Cerebellar cortex (tissue), 1 donor: ENCODE results near the gene DENND4A.
"Not testable (repeated sequence)": the region's sequence is repeated elsewhere in the genome, so short reads cannot be mapped to it uniquely, and the experiment has no call there.

Source experiments
- DNase-seq: peaks from one replicate; pipeline ENCODE4 v3.0.0-alpha.2; 2015; ENCODE audit warnings: low spot score

Gene DENND4A

DNA sequence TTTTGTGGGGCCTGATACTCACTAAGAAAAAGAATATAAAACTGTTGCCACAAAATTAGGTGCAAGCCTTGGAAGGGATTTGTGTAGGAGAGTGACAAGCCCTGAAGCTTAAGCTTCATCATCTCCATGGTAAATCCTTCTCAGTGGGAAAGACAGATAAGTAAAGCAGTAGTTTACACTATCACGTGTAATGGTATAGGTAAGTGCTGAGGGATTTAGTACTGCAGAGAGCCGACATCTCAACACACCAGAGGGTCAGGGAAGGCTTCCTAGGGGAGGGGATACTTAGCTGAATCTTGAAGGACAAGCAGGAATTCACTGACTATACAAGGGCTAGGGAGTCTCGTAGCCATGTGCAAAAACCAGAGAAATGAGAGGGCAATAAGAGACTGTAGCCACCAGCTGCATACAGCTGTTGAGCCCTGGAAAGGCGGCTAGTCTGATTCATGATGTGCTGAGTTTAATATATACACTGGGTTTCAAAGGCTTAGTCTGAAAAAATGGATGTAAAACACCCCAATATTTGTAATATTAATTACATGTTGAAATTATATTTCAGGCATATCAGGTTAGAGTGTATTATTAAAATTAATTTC is 159.2 kb downstream of the DENND4A start:
- DNase-seq = no peak

DNA sequence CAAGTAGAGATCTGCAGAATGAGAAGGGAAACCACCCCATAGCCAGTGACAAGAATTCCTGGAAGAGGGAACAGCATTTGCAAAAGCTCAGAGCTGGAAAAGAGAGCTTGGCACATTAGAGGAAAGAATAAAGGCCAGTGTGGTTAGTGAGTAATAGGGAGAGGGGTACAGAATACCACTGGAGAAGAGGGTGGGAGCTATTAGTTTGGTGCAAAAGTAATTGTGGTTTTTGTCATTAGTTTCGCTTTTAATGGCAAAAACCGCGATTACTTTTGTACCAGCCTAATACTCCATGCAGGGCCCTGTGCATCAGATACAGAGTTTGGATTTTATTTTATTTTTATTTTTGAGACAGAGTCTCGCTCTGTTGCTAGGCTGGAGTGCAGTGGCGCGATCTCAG is 160.6 kb downstream of the DENND4A start:
- DNase-seq = no peak

DNA sequence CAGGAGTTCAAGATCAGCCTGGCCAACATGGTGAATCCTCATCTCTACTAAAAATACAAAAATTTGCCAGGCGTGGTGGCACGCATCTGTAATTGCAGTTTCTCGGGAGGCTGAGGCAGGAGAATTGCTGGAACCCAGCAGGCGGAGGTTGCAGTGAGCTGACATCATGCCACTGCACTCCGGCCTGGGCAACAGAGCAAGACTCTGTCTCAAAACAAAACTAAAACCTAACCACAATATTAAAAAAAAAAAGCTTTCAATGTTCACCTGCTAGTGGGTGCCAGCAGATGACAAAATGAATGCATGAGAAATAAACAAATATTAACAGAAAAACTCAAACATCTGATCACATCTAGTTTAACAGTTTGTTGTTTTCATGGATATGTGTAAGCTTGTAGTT is 161.3 kb downstream of the DENND4A start:
- no peak for DNase-seq

DNA sequence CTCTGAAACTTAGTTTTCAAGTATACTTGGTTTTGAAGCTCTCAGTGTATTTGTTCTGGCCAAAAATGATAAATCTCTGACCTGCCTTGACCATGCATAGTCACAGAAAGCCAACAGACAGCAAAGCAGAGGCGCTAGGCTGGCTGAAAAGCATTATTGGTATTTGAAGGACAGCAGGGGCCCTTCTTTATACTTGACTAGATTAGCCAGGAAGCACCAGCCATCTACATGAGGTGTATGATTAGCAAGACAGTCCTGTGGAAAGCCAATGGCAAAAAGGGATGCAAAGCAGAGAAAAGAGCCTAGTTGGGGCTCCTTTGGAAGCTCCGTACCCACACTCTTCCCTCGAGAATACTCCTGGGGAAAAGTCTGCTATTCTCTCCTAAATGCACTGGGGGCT is 162.5 kb downstream of the DENND4A start:
- DNase-seq = no peak

DNA sequence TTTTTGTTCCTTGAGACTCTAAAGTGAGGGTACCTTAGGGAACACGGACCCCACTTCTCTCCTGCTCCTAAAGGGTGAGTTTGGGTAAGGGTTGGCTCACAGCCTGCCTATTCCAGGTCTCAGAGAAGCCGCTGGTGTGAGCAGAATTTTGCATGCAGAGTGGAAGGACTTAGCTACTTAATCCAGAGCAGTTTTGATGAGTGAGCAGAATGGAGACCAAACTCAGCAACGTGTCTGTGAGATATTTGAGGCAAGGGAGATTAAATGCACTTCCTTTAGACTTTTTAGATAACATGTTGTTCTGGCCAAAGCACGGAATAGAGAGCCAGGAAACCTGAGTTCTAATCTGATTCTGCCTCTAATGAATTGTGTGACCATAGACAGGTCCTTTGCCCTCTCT is 165.2 kb downstream of the DENND4A start:
- no peak for DNase-seq

DNA sequence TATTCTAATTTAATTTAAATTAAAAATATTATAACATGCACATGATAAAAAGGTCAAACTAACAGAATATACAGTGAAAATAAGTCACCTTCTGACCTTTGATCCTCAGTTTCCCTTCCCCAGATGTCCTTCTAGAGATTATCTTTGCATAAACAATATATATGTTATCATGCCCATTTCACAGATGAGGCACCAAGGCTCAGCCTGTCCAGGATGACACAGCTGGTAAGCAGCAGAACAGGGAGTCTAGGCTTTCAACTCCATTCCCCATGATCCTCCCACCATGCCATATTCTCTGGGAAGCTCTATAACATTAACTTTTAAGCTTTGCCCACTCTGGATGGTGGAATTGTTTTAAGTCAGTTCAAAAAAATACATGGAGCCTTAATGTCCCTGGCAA is 169.0 kb downstream of the DENND4A start:
- DNase-seq = no peak

DNA sequence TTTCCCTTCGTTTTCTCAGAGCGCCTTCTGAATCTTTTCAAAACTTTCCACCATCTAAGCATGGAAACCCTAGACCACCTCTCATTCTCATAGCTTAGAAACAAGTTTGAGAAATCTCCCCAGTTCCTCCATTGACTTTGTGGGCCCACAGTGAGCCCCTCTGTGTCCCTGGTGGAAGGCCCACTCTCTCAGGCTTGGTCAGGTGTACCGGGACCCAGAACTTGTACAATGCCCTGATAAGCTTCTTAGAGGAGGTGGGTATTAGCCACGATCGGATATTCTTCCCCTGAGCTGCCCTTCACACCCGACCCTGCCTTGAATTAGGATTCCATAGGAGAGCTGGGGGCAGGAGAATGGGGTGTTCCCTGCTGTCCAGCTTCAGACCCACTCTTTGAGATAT is 170.5 kb downstream of the DENND4A start, which contains the start of gene SLC24A1:
Gene SLC24A1 (plus strand): TSS at position 301 of the 400 bp plus-strand sequence. CDS start 2,143 bp downstream, outside the sequence.
- DNase-seq = no peak

DNA sequence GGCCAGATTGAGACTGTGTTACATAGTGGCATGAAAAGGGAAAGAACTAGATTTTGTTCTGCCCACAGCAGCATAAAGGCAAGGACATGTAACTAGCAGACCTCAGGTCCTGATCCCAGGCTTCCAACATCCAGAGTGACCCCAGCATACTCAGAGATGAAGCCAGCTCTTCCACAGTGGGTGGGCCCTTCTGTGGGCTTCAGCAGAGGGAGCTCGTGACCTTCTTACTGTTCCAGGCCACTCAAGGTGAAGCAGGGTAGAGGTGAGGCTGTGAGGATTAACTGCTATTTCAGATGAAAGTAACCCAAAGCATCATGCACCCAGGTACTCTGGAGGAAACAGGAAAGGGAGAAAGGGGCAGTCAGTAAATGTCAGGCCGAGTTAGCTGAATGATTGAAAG is 171.3 kb downstream of the DENND4A start:
- no peak for DNase-seq

DNA sequence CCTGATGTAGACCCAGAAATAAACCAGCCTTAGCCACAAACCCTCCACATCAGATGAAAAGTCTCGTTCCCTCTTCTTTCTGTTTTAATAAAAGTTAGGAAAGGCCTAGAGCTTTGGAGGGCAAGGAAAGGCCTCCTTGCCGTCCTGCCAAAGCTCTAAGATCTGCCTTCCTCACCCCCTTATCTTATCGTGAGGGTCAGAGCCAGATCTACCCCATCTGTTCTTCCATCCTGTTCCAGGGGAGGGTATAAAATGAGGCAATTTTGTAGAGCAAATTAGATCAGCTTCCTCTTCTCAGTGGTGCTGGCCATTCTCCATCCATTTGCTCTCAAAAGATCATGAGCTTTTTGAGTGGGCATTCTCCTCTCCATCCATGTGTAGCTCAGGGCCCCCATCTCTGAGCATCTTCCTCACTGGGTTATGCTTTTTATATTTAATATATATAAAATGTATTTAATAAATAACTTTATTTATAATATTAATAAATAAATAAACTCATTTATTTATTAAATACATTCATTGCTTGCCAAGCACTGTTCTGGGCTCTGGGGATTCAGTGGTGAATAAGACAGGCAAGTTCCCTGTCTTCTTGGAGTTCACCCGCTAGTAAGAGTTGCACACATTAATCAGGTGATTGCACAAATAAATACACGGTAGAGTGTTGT is 172.3 kb downstream of the DENND4A start:
- DNase-seq = no peak

DNA sequence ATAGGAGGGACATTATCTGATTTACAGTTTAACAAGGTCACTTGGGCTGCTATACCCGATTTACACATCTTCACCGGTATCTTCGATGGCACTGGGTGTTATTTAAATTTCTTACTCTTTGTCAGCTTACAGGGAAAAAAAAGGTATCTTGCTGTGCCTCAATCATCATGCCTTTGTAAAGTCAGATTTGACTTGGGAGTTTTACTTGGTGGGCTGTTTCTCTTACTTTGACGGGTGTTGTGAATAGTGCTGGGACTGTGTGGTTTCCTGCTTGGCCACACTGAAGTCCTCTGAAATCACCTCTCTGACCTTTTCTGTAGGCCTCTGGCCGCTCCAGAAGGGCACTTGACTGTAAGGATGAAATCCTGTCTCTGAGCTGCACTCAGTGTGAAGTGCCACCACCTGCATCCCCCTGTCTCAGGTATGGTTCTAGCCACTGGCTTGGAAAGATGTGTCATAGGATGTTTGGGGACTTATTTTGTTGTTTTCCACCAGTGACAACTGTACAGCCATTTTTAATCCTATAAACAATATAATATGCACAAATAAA is 173.5 kb downstream of the DENND4A start:
- DNase-seq = no peak

DNA sequence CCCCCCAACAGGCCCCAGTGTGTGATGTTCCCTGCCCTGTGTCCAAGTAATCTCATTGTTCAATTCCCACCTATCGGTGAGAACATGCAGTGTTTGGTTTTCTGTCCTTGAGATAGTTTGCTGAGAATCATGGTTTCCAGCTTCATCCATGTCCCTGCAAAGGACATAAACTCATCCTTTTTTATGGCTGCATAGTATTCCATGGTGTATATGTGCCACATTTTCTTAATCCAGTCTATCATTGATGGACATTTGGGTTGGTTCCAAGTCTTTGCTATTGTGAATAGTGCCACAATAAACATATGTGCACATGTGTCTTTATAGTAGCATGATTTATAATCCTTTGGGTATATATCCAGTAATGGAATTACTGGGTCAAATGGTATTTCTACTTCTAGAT is 176.2 kb downstream of the DENND4A start:
- not testable (repeated sequence) for DNase-seq

DNA sequence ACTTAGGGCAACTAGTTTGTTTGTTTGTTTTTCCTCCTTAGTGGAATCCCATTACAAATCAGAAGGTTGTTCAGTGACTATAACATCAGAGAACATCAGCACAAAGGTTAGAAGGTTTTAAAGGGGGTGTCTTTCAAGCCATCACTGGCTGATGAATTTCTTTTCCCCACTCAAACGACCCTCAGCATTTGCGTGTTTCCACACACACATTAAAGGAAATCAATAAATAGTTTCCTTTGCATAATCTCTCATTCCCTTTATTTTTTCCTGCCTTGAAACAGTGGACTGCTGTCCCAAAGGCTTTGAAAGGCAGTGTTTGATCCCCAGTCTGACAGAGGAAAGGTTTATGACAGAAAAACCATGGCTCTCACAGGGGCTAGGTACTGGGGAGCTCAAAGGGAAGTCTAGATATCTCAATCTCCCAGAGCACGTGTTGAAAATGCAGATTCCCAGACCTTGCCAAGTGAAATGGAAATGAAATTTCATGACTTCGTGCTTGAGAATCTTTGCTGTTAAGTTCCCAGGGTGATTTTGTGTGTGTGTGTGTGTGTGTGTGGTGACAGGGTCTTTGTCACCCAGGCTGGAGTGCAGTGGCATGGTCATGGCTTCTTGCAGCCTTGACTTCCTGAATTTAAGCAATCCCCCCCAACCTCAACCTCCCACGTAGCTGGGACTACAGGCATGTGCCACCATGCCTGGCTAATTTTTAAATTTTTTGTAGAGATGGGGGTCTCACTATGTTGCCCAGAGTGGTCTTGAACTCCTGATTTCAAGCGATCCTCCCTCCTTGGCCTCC is 178.9 kb downstream of the DENND4A start:
- no peak for DNase-seq

DNA sequence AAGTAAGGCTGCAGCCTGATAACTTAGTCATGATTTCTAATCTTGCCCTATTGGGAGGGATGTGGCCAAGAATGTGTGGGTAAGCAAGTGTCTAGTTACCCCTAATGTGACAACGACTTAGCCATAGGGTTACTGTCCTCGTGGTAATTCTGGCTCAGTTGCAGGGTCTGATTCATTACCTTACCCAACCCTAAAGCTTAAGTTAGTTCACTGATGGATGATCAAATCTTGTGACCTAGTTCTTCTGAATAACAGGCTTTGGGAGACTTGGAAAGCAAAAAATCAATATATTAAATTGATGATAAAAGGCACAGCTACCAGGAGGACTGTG is 179.5 kb downstream of the DENND4A start:
- DNase-seq = no peak

DNA sequence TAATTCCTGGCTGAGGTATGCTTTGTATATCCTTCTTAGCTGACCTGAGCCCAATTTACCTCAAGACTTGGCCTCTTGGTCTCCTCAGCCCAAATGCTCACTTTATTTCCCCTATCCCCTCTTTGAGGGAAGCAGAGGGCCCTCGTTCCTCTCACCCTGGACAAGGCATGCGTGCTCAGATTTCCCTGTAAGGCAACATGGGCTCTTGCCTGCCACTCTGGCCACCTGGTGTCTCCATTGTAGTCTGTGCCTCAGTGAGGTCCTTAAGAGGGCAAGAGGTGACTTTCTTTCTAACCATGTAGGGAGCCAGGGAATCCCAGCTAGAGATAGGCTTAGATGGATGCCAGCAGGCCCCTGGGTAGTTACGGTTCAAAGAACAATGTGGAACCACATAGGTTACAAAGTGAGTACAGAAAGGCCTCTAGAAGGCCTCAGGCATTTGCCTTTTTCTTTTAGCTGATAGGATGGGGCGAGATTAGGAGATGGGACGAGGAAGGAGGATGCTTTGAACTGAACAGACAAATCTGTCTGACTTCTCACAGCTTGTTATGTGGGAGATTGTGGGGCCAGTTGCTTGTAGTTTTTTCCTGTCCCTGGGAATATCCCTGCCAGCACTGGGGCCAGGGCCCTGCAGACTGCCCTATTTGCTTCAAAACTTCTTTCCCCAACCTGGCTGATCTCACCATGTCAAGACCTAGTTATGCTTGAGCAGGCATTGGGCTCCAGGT is 180.0 kb downstream of the DENND4A start:
- peak; percentile 5 for DNase-seq

DNA sequence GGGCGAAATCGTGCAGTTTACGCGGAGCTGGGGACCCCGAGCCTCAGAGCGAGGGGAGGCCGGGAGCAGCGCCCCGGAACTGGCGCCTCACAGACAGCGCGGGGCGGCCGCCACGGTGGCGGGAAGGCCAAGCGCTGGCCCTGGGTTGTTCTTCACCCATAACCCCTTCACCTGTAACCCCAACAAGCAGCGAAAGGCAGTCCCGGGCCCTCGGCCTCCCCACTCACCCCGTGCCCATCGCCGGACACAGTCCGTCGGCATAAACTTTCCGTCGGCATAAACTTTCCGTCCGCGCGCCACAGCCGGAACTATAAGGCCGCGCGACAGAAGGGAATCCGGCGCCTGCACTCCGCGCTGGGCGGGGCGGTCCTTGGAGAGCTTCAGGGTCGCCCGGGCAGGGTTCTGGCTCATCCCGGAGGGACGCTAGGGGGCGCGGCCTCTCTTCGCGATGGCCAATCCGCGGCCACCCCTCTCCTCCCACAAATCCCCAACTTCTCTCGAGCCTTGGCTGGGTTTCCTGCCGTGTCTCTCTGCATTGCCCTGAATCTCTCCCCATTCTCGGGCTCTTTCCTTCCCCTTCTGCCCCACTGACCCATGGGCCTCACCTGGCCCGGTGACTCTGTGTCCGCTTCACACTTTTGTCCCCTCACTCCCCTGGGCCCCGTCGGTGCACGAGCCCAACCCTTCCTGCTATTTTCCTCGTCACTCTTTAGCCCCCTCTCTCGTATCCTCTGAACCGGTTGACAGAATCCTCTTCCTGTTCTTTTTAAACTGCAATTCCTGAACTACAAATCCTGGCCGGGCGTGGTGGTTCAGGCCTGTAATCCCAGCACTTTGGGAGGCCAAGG is 181.0 kb downstream of the DENND4A start, which contains the start of gene INTS14:
Gene INTS14 (minus strand): TSS at position 261 of the 848 bp plus-strand sequence. CDS start 3,751 bp downstream, outside the sequence.
- peak; percentile 97 for DNase-seq
